GM12878 (cell line): ENCODE data around the gene MAP7D2. TPM values are rescaled to one million over a fixed set of nuclear protein-coding genes. Genes with fewer than 3 reads are reported as not detected.
A peak's percentile ranks its signal among the peaks of the same experiment; 100 is the strongest.

Experiments
- ATAC-seq: fragments of 200-7000 bp; cut with Tn5 transposase; 3 replicates; pipeline ENCODE4 v1.9.1; 2020; ENCODE audit warnings: mild to moderate bottlenecking, moderate library complexity
- BruUV-seq: library from RNA; stranded (reverse); fragments of 400-500 nt; replicated peaks from 2 replicates; lab custom pipeline; 2021; lab: Mats Ljungman, UMichigan
- CTCF ChIA-PET: fragments of 300-600 bp; sonication (Branson Sonifier 250); formaldehyde crosslinking; extraction: SDS; loops from one replicate; lab custom pipeline; 2021; ENCODE audit warnings: inconsistent platforms; lab: Yijun Ruan, JAX
- POLR2A ChIA-PET: fragments of 350-600 bp; formaldehyde crosslinking; extraction: SDS; loops from one replicate; lab custom pipeline; 2021; ENCODE audit warnings: inconsistent platforms; lab: Charles Lee
- RAD21 ChIA-PET: fragments of 300-600 bp; sonication (Branson Sonifier 250); formaldehyde crosslinking; loops from one replicate; lab custom pipeline; 2023; ENCODE audit warnings: antibody characterized with exemption; ENCODE audit not compliant: unreplicated experiment; lab: Charles Lee
- SMC1A ChIA-PET: fragments of 300-600 bp; sonication (Branson Sonifier 250); formaldehyde crosslinking; loops from one replicate; lab custom pipeline; 2023; ENCODE audit not compliant: unreplicated experiment, uncharacterized antibody; lab: Charles Lee
- DNase-seq: peaks from one replicate; pipeline ENCODE4 v3.0.0-alpha.2; 2011; ENCODE audit warnings: low read depth, low spot score
- FAIRE-seq: peaks from 3 replicates; lab custom pipeline; 2011; peaks lifted over from hg19 to GRCh38; lab: Jason Lieb, UNC
- H2AFZ ChIP-seq: 2 replicates; pipeline ENCODE4 v1.6.0; 2011; ENCODE audit warnings: low read depth, low read length, control low read depth; ENCODE audit not compliant: control insufficient read depth
- H3K27ac ChIP-seq: 2 replicates; pipeline ENCODE4 v1.5.1; 2011; ENCODE audit warnings: control low read depth; ENCODE audit not compliant: control insufficient read depth, insufficient read depth
- H3K27me3 ChIP-seq, 2 experiments: replicated peaks in 1 of 2; 2 replicates each; pipeline versions ENCODE4 v1.6.0 to v1.6.1; 2011; ENCODE audit warnings: low read length in 1 of 2; ENCODE audit not compliant: control insufficient read depth in 2 of 2, insufficient read depth in 2 of 2
- H3K36me3 ChIP-seq, 2 experiments: 2 replicates each; pipeline ENCODE4 v1.5.1; 2011; ENCODE audit warnings: low read length in 1 of 2; ENCODE audit not compliant: control insufficient read depth in 2 of 2, insufficient read depth in 2 of 2
- H3K4me1 ChIP-seq: 2 replicates; pipeline ENCODE4 v1.6.1; 2011; ENCODE audit warnings: mild to moderate bottlenecking, low read length, moderate library complexity, mixed read lengths; ENCODE audit not compliant: control insufficient read depth, insufficient read depth
- H3K4me2 ChIP-seq: 2 replicates; pipeline ENCODE4 v1.6.0; 2011; ENCODE audit warnings: control low read depth; ENCODE audit not compliant: control insufficient read depth, insufficient read depth
- H3K4me3 ChIP-seq: fragments of 200-600 bp; sonication (generic); 2 replicates; pipeline ENCODE4 v1.5.1; 2016
- H3K79me2 ChIP-seq: 2 replicates; pipeline ENCODE4 v1.6.0; 2011; ENCODE audit warnings: low read length; ENCODE audit not compliant: control insufficient read depth, insufficient read depth
- H3K9ac ChIP-seq: 2 replicates; pipeline ENCODE4 v1.8.0; 2011; ENCODE audit warnings: low read length, control low read depth, mixed read lengths; ENCODE audit not compliant: control insufficient read depth, insufficient read depth
- H3K9me3 ChIP-seq: replicated peaks from 3 replicates; pipeline ENCODE4 v1.5.1; 2011; ENCODE audit warnings: mild to moderate bottlenecking, low read length; ENCODE audit not compliant: control insufficient read depth, insufficient read depth
- H4K20me1 ChIP-seq: 2 replicates; pipeline ENCODE4 v1.6.0; 2011; ENCODE audit not compliant: control insufficient read depth, insufficient read depth
- CBX3 ChIP-seq: fragments of 200-600 bp; sonication (generic); IDR thresholded peaks from 2 replicates; pipeline ENCODE4 v1.6.1; 2016; ENCODE audit warnings: low read depth, borderline replicate concordance
- CHD4 ChIP-seq: fragments of 200-600 bp; sonication (generic); IDR thresholded peaks from 2 replicates; pipeline ENCODE4 v1.6.1; 2016; ENCODE audit warnings: mild to moderate bottlenecking
- GABPA ChIP-seq: IDR thresholded peaks from 2 replicates; pipeline ENCODE4 v1.6.1; 2014; ENCODE audit warnings: antibody characterized with exemption, low read depth, mild to moderate bottlenecking, inconsistent platforms
- ZBED1 ChIP-seq: IDR thresholded peaks from 2 replicates; pipeline ENCODE4 v1.6.1; 2016; ENCODE audit warnings: borderline replicate concordance
- ZNF274 ChIP-seq: IDR thresholded peaks from one replicate; pipeline ENCODE4 v1.8.0; 2011; ENCODE audit not compliant: insufficient read length, insufficient read depth
- WGBS: methylation state at CpG from one replicate; pipeline ENCODE4 v1.1.6; 2016; ENCODE audit warnings: low lambda C conversion rate; ENCODE audit not compliant: insufficient replicate concordance, insufficient coverage; ENCODE audit errors: missing lambda C conversion rate; 5-methylcytosine and 5-hydroxymethylcytosine counted together
- in situ Hi-C: fragments of 300-500 bp; cut with MboI; formaldehyde crosslinking; loops from 9 replicates; pipeline ENCODE4 v1.14.3; 2018; ENCODE audit warnings: mixed read lengths
- intact Hi-C: fragments of 100-400 bp; cut with micrococcal nuclease; formaldehyde crosslinking; loops from one replicate; pipeline ENCODE4 v1.14.2; 2022; ENCODE audit not compliant: unreplicated experiment
- polyA plus RNA-seq, 11 experiments: library from polyadenylated mRNA; depleted of rRNA in 4 of 11; unstranded in 6 of 11; stranded (reverse) in 5 of 11; fragments of >200 nt; fragmentation: Nextera tagmentation in 4 of 11; fragmentation: Illumina TruSeq in 1 of 11; extraction: Ambion mirVana in 4 of 11; extraction: Trizol in 1 of 11; gene quantifications; 1 replicate in 1 of 11; 2 replicates in 10 of 11; pipeline versions ENCODE4 v1.2.1 to v1.2.3, GENCODE V29; 2011 to 2016; ENCODE audit warnings: inconsistent platforms in 2 of 11, missing spikeins in 2 of 11, low read depth in 1 of 11
- total RNA-seq, 4 experiments: library from RNA; depleted of rRNA in 3 of 4; stranded (reverse); fragments of >200 nt in 3 of 4; fragmentation: Illumina TruSeq in 1 of 4; extraction: Trizol in 1 of 4; gene quantifications; 2 replicates each; pipeline versions ENCODE4 v1.2.1 to v1.2.3, GENCODE V29; 2013 to 2021

MAP7D2 gene
- total and polyA plus RNA-seq, 10 of the 15 experiments (the other 5 are each of a cell fraction or from before 2014, with no cell fraction given) = 0.06 to 18.4 (median 0.22) TPM

DNA sequence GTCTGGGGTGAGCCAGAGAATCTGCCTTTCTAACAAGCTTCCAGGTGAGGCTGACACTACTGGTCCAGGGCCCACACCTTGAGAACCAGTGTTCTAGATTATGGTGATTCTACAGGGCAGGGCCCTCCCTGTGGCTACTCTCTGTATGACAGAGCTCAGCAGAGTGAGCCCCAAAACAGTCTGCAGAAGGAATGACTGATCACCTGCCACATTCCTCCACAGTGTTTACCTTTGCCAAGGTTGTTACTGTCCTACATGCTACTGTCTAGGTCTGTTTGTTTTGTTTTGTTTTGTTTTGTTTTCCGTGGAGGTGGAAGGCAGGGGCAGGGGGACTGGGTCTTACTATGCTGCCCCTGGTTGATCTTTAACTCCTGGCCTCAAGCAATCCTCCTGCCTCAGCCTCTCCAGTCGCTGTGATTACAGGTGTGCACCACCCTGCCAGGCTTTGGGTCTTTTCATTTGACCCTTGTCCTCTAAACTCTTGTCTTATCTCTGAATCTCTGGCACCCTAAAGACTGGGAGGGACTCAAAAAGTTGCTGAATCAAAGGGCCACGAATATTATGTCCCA is 45.1 kb downstream of the MAP7D2 start:
- CTCF ChIA-PET = no interaction called here
- no peak for FAIRE-seq
- WGBS = 0% methylated on average over 3 of the region's 3 CpGs
- POLR2A ChIA-PET = no interaction called here
- H3K4me3 ChIP-seq = no peak overlapping the region
- H2AFZ ChIP-seq = no peak overlapping the region
- no peak overlapping the region for H3K4me2 ChIP-seq
- SMC1A ChIA-PET = interaction anchor here (1.0 kb wide), 1 partner anchor 167 kb away, joined by 7 read pairs; no protein-coding TSS in a partner anchor
- no peaks in the 10 kb centered on the region for H4K20me1 ChIP-seq
- no peaks in the 10 kb centered on the region for H3K79me2 ChIP-seq
- no TSS peak for BruUV-seq
- no peak overlapping the region for H3K27ac ChIP-seq
- H3K36me3 ChIP-seq = no peaks in the 10 kb centered on the region
- H3K27me3 ChIP-seq = peaks cover 0 to 2% of the 10 kb centered on the region in 2 experiments; a peak in 1 of 4 replicates
- no peaks in the 10 kb centered on the region for H3K9me3 ChIP-seq
- in situ Hi-C loops (loop anchor here (5.0 to 25.0 kb wide), 3 partner anchors 159 to 1684 kb away; no protein-coding TSS in a partner anchor), intact Hi-C loops (no loop called here)
- no peak for DNase-seq
- RAD21 ChIA-PET = interaction anchor here (1.2 kb wide), 1 partner anchor 700 kb away, joined by 3 read pairs; no protein-coding TSS in a partner anchor
- H3K9ac ChIP-seq = no peak overlapping the region
- ATAC-seq = peak; percentile 24
- H3K4me1 ChIP-seq = no peaks in the 10 kb centered on the region
- no peak for TF ChIP-seq GABPA
- TF ChIP-seq ZNF274 = no peak
- no peak for TF ChIP-seq CHD4
- TF ChIP-seq ZBED1 = no peak
- TF ChIP-seq CBX3 = no peak
- TF ChIP-seq, all 136 proteins: peak for 0
